CD4-positive, alpha-beta T cell treated with Interleukin-15 for 1 hour (primary cell): ENCODE data around the gene PAPOLA.
"Not testable (repeated sequence)": the region's sequence is repeated elsewhere in the genome, so short reads cannot be mapped to it uniquely, and the experiment has no call there.

Experiments
- DNase-seq: peaks from one replicate; pipeline ENCODE4 v3.0.0-alpha.2; 2020

The PAPOLA gene

GRCh38 chr14:96503306-96503679 lies 1.1 kb downstream of the PAPOLA start:
- DNase-seq, result no peak

GRCh38 chr14:96504353-96504752 lies 2.2 kb downstream of the PAPOLA start:
- DNase-seq, result not testable (repeated sequence)

GRCh38 chr14:96507723-96508122 lies 5.5 kb downstream of the PAPOLA start:
- DNase-seq, result no peak

GRCh38 chr14:96508900-96509299 lies 6.7 kb downstream of the PAPOLA start:
- DNase-seq, result no peak

- DNase-seq, result no peak
Measured at GRCh38 chr14:96509457-96510090, 7.4 kb downstream of the PAPOLA start.

- DNase-seq, result no peak
Measured at GRCh38 chr14:96511146-96511545, 9.0 kb downstream of the PAPOLA start.

GRCh38 chr14:96511667-96512066 lies 9.5 kb downstream of the PAPOLA start:
- DNase-seq, result no peak

- DNase-seq, result no peak
Measured at GRCh38 chr14:96512122-96512521, 9.9 kb downstream of the PAPOLA start.

GRCh38 chr14:96512602-96513397 lies 10.6 kb downstream of the PAPOLA start:
- no peak for DNase-seq

- no peak for DNase-seq
Measured at GRCh38 chr14:96514694-96515093, 12.5 kb downstream of the PAPOLA start.

- DNase-seq, result no peak
Measured at GRCh38 chr14:96515731-96516130, 13.5 kb downstream of the PAPOLA start.

GRCh38 chr14:96516351-96516750 lies 14.2 kb downstream of the PAPOLA start:
- DNase-seq, result no peak

GRCh38 chr14:96519970-96520369 lies 17.8 kb downstream of the PAPOLA start:
- DNase-seq, result no peak

- no peak for DNase-seq
Measured at GRCh38 chr14:96525452-96525851, 23.3 kb downstream of the PAPOLA start.

GRCh38 chr14:96532632-96533031 lies 30.4 kb downstream of the PAPOLA start:
- no peak for DNase-seq

GRCh38 chr14:96536807-96537206 lies 34.6 kb downstream of the PAPOLA start:
- no peak for DNase-seq

- DNase-seq, result no peak
Measured at GRCh38 chr14:96538097-96538989, 36.2 kb downstream of the PAPOLA start.

GRCh38 chr14:96538990-96539317 lies 36.8 kb downstream of the PAPOLA start:
- no peak for DNase-seq

- DNase-seq, result no peak
Measured at GRCh38 chr14:96554315-96554910, 52.2 kb downstream of the PAPOLA start.

- no peak for DNase-seq
Measured at GRCh38 chr14:96559571-96559970, 57.4 kb downstream of the PAPOLA start.

GRCh38 chr14:96564389-96564788 lies 62.2 kb downstream of the PAPOLA start:
- DNase-seq, result no peak

- no peak for DNase-seq
Measured at GRCh38 chr14:96565811-96566210, 63.6 kb downstream of the PAPOLA start.

GRCh38 chr14:96567289-96567899 lies 65.2 kb downstream of the PAPOLA start:
- no peak for DNase-seq
